Activated T-cell treated with anti-CD3 and anti-CD28 coated beads, Interleukin-2, amount 50 U/mL, for 4 hours (primary cell): ENCODE measurements around the gene IRAK2. TPM values are rescaled to one million over a fixed set of nuclear protein-coding genes. Genes with fewer than 3 reads are reported as not detected.

ENCODE experiments used
- ATAC-seq, 2 donors: fragments of 200-7000 bp; cut with Tn5 transposase; one replicate each; pipeline ENCODE4 v1.10.0; 2021
- DNase-seq: peaks from one replicate; pipeline ENCODE4 v3.0.0-alpha.2; 2020
- H3K27me3 Mint-ChIP-seq: one replicate; pipeline ENCODE4 v1.8.0; 2021; ENCODE audit warnings: low read depth, mixed read lengths
- H3K36me3 Mint-ChIP-seq: one replicate; pipeline ENCODE4 v1.8.0; 2022; ENCODE audit warnings: mixed read lengths; ENCODE audit not compliant: insufficient read depth
- H3K4me1 Mint-ChIP-seq: one replicate; pipeline ENCODE4 v1.8.0; 2021; ENCODE audit warnings: low read depth, mixed read lengths
- H3K4me3 Mint-ChIP-seq: one replicate; pipeline ENCODE4 v1.8.0; 2021; ENCODE audit warnings: mild to moderate bottlenecking, moderate library complexity, mixed read lengths
- H3K9me3 Mint-ChIP-seq: one replicate; pipeline ENCODE4 v1.8.0; 2021; ENCODE audit warnings: mixed read lengths
- total RNA-seq, 3 donors: library from RNA; stranded (reverse); gene quantifications; one replicate each; pipeline ENCODE4 v1.2.1, GENCODE V29; 2021

Gene IRAK2
- total RNA-seq, 3 donors from 2014 or later = 2.1 to 3.8 (median 3.0) TPM

GRCh38 chr3:10235551-10235950, 70.8 kb downstream of the IRAK2 start:
- no peak overlapping the region for H3K4me3 Mint-ChIP-seq
- ATAC-seq = no peak
- H3K27me3 Mint-ChIP-seq = no peaks in the 10 kb centered on the region
- DNase-seq = no peak
- H3K9me3 Mint-ChIP-seq = no peaks in the 10 kb centered on the region
- peaks cover 29% of the 10 kb centered on the region for H3K36me3 Mint-ChIP-seq
- peaks cover 32% of the 10 kb centered on the region for H3K4me1 Mint-ChIP-seq

- no peaks in the 10 kb centered on the region for H3K9me3 Mint-ChIP-seq
- H3K4me1 Mint-ChIP-seq = peaks cover 50% of the 10 kb centered on the region
- ATAC-seq = peak; percentile 46 to 62
- DNase-seq = peak; percentile 23
- H3K36me3 Mint-ChIP-seq = peaks cover 24% of the 10 kb centered on the region
- H3K4me3 Mint-ChIP-seq = no peak overlapping the region
- no peaks in the 10 kb centered on the region for H3K27me3 Mint-ChIP-seq
Observed at GRCh38 chr3:10238345-10239183, 73.8 kb downstream of the IRAK2 start.

- Mint-ChIP-seq H3K4me1 (peaks cover 66% of the 10 kb centered on the region), H3K36me3 (peaks cover 20% of the 10 kb centered on the region), H3K4me3 (no peak overlapping the region), H3K27me3 (no peaks in the 10 kb centered on the region), H3K9me3 (peaks cover 7% of the 10 kb centered on the region)
- ATAC-seq = no peak
- no peak for DNase-seq
Observed at GRCh38 chr3:10240799-10241198, 76.1 kb downstream of the IRAK2 start.

- peaks cover 13% of the 10 kb centered on the region for H3K36me3 Mint-ChIP-seq
- peaks cover 10% of the 10 kb centered on the region for H3K9me3 Mint-ChIP-seq
- ATAC-seq = peak; percentile 98 to 99
- peak; percentile 71 for DNase-seq
- no peaks in the 10 kb centered on the region for H3K27me3 Mint-ChIP-seq
- H3K4me1 Mint-ChIP-seq = peaks cover 63% of the 10 kb centered on the region
- H3K4me3 Mint-ChIP-seq = peak overlapping the region; percentile 70
Observed at GRCh38 chr3:10242182-10243065, 77.7 kb downstream of the IRAK2 start.

GRCh38 chr3:10244009-10244408, 79.3 kb downstream of the IRAK2 start:
- H3K36me3 Mint-ChIP-seq = peaks cover 7% of the 10 kb centered on the region
- ATAC-seq (no peak), DNase-seq (no peak)
- peaks cover 10% of the 10 kb centered on the region for H3K9me3 Mint-ChIP-seq
- no peak overlapping the region for H3K4me3 Mint-ChIP-seq
- no peaks in the 10 kb centered on the region for H3K27me3 Mint-ChIP-seq
- peaks cover 57% of the 10 kb centered on the region for H3K4me1 Mint-ChIP-seq

GRCh38 chr3:10245081-10245712, 80.5 kb downstream of the IRAK2 start:
- Mint-ChIP-seq H3K4me1 (peaks cover 60% of the 10 kb centered on the region), H3K36me3 (peaks cover 6% of the 10 kb centered on the region), H3K27me3 (no peaks in the 10 kb centered on the region), H3K9me3 (peaks cover 10% of the 10 kb centered on the region), H3K4me3 (no peak overlapping the region)
- ATAC-seq = no peak
- DNase-seq = no peak

- Mint-ChIP-seq H3K36me3 (peaks cover 16% of the 10 kb centered on the region), H3K4me1 (peaks cover 60% of the 10 kb centered on the region), H3K4me3 (peak overlapping the region; percentile 79), H3K27me3 (no peaks in the 10 kb centered on the region), H3K9me3 (peaks cover 10% of the 10 kb centered on the region)
- no peak for ATAC-seq
- no peak for DNase-seq
Observed at GRCh38 chr3:10247679-10248183, 83.0 kb downstream of the IRAK2 start.

GRCh38 chr3:10248184-10248983, 83.7 kb downstream of the IRAK2 start, which contains the start of gene TATDN2:
Gene TATDN2 (plus strand): TSS chr3:10248459. CDS start chr3:10249201, 742 bp downstream.
- DNase-seq (peak; percentile 91), ATAC-seq (peak; percentile 96)
- no peaks in the 10 kb centered on the region for H3K27me3 Mint-ChIP-seq
- H3K4me3 Mint-ChIP-seq = peak within 1 kb of the TSS; percentile 98
- peaks cover 10% of the 10 kb centered on the region for H3K9me3 Mint-ChIP-seq
- peaks cover 60% of the 10 kb centered on the region for H3K4me1 Mint-ChIP-seq
- H3K36me3 Mint-ChIP-seq = peaks cover 21% of the 10 kb centered on the region

GRCh38 chr3:10248984-10249748, 84.4 kb downstream of the IRAK2 start:
- H3K27me3 Mint-ChIP-seq = no peaks in the 10 kb centered on the region
- H3K4me1 Mint-ChIP-seq = peaks cover 61% of the 10 kb centered on the region
- H3K9me3 Mint-ChIP-seq = peaks cover 10% of the 10 kb centered on the region

GRCh38 chr3:10249833-10250232, 85.1 kb downstream of the IRAK2 start:
- DNase-seq = no peak
- ATAC-seq = peak in 1 of 2 donors; percentile 27
- peaks cover 34% of the 10 kb centered on the region for H3K36me3 Mint-ChIP-seq

More at GRCh38 chr3:10248984-10249748, 84.4 kb downstream of the IRAK2 start:
- DNase-seq (peak; percentile 48), ATAC-seq (peak; percentile 9 to 28)
- Mint-ChIP-seq H3K36me3 (peaks cover 29% of the 10 kb centered on the region), H3K4me3 (peak overlapping the region; percentile 98)

GRCh38 chr3:10251006-10251405, 86.3 kb downstream of the IRAK2 start:
- Mint-ChIP-seq H3K9me3 (peaks cover 3% of the 10 kb centered on the region), H3K27me3 (no peaks in the 10 kb centered on the region), H3K36me3 (peaks cover 37% of the 10 kb centered on the region), H3K4me1 (peaks cover 66% of the 10 kb centered on the region), H3K4me3 (peak overlapping the region; percentile 98)
- ATAC-seq (no peak), DNase-seq (no peak)

More at GRCh38 chr3:10249833-10250232, 85.1 kb downstream of the IRAK2 start:
- Mint-ChIP-seq H3K27me3 (no peaks in the 10 kb centered on the region), H3K4me3 (peak overlapping the region; percentile 98), H3K9me3 (peaks cover 10% of the 10 kb centered on the region), H3K4me1 (peaks cover 62% of the 10 kb centered on the region)

GRCh38 chr3:10253731-10254130, 89.0 kb downstream of the IRAK2 start:
- Mint-ChIP-seq H3K4me3 (no peak overlapping the region), H3K36me3 (peaks cover 40% of the 10 kb centered on the region), H3K4me1 (peaks cover 67% of the 10 kb centered on the region), H3K27me3 (no peaks in the 10 kb centered on the region), H3K9me3 (no peaks in the 10 kb centered on the region)
- no peak for ATAC-seq
- DNase-seq = no peak

GRCh38 chr3:10255835-10256234, 91.1 kb downstream of the IRAK2 start:
- no peak overlapping the region for H3K4me3 Mint-ChIP-seq
- no peak for ATAC-seq
- no peaks in the 10 kb centered on the region for H3K27me3 Mint-ChIP-seq
- peaks cover 71% of the 10 kb centered on the region for H3K4me1 Mint-ChIP-seq
- peaks cover 49% of the 10 kb centered on the region for H3K36me3 Mint-ChIP-seq
- no peak for DNase-seq
- no peaks in the 10 kb centered on the region for H3K9me3 Mint-ChIP-seq
